Measurements from ENCODE around the gene FIBCD1. TPM values are rescaled to one million over a fixed set of nuclear protein-coding genes. Genes with fewer than 3 reads are reported as not detected.

The FIBCD1 gene
- total RNA-seq, 1 donor from 2014 or later, result 0.66 TPM

DNA sequence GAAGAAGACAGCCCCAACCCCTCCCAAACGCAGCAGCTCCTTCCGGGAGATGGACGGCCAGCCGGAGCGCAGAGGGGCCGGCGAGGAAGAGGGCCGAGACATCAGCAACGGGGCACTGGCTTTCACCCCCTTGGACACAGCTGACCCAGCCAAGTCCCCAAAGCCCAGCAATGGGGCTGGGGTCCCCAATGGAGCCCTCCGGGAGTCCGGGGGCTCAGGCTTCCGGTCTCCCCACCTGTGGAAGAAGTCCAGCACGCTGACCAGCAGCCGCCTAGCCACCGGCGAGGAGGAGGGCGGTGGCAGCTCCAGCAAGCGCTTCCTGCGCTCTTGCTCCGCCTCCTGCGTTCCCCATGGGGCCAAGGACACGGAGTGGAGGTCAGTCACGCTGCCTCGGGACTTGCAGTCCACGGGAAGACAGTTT lies 54.9 kb downstream of the FIBCD1 start:
- H3K9me3 ChIP-seq (ENCODE audit: insufficient read depth, low read depth, low read length), result no peaks in the 10 kb centered on the region
- DNase-seq (ENCODE audit: low read depth) (no peak), FAIRE-seq (no peak)
- TF ChIP-seq, protein P1, sequence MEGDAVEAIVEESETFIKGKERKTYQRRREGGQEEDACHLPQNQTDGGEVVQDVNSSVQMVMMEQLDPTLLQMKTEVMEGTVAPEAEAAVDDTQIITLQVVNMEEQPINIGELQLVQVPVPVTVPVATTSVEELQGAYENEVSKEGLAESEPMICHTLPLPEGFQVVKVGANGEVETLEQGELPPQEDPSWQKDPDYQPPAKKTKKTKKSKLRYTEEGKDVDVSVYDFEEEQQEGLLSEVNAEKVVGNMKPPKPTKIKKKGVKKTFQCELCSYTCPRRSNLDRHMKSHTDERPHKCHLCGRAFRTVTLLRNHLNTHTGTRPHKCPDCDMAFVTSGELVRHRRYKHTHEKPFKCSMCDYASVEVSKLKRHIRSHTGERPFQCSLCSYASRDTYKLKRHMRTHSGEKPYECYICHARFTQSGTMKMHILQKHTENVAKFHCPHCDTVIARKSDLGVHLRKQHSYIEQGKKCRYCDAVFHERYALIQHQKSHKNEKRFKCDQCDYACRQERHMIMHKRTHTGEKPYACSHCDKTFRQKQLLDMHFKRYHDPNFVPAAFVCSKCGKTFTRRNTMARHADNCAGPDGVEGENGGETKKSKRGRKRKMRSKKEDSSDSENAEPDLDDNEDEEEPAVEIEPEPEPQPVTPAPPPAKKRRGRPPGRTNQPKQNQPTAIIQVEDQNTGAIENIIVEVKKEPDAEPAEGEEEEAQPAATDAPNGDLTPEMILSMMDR (IDR thresholded peaks at IDR 0.05; ENCODE audit: insufficient read depth, low read depth, low read length), result no peak
- TF ChIP-seq EZH2 (IDR thresholded peaks at IDR 0.05; ENCODE audit: insufficient read depth, low read length), result no peak
- H3K4me2 ChIP-seq (ENCODE audit: low read length), result no peak overlapping the region
- Mint-ChIP-seq H3K27me3 (ENCODE audit: low read depth, unreplicated experiment) (no peaks in the 10 kb centered on the region), H3K36me3 (ENCODE audit: low read depth, unreplicated experiment) (peaks cover 23% of the 10 kb centered on the region), H3K27ac (ENCODE audit: unreplicated experiment) (no peak overlapping the region), H3K9me3 (ENCODE audit: unreplicated experiment) (no peaks in the 10 kb centered on the region), H3K4me3 (ENCODE audit: unreplicated experiment) (no peak overlapping the region), H3K4me1 (ENCODE audit: low read depth, unreplicated experiment) (peaks cover 7% of the 10 kb centered on the region)
- peaks cover 95% of the 10 kb centered on the region for H4K20me1 ChIP-seq (ENCODE audit: insufficient read depth, low read length)
- H3K4me1 ChIP-seq (ENCODE audit: insufficient read depth, low read length), result no peaks in the 10 kb centered on the region
- no peak overlapping the region for H3K9ac ChIP-seq (ENCODE audit: low read length)
- H3K27ac ChIP-seq (ENCODE audit: low read depth, low read length), result no peak overlapping the region
- peaks cover 52% of the 10 kb centered on the region for H3K79me2 ChIP-seq (ENCODE audit: insufficient read depth, low read length)
- H3K36me3 ChIP-seq (ENCODE audit: insufficient read depth, low read length), result peaks cover 65% of the 10 kb centered on the region
- H2AFZ ChIP-seq (ENCODE audit: low read depth, low read length), result no peak overlapping the region
- no peak overlapping the region for H3K4me3 ChIP-seq (ENCODE audit: insufficient read depth, low read depth, low read length)
- H3K27me3 ChIP-seq (ENCODE audit: insufficient read depth, low read length), result no peaks in the 10 kb centered on the region

GRCh38 chr9:130883479-130883878 lies 55.6 kb downstream of the FIBCD1 start:
- no peaks in the 10 kb centered on the region for H3K9me3 ChIP-seq (ENCODE audit: insufficient read depth, low read depth, low read length)
- H3K4me2 ChIP-seq (ENCODE audit: low read length), result no peak overlapping the region
- Mint-ChIP-seq H3K36me3 (ENCODE audit: low read depth, unreplicated experiment) (peaks cover 23% of the 10 kb centered on the region), H3K4me1 (ENCODE audit: low read depth, unreplicated experiment) (peaks cover 7% of the 10 kb centered on the region), H3K27ac (ENCODE audit: unreplicated experiment) (peak overlapping the region; percentile 26), H3K9me3 (ENCODE audit: unreplicated experiment) (no peaks in the 10 kb centered on the region), H3K4me3 (ENCODE audit: unreplicated experiment) (no peak overlapping the region), H3K27me3 (ENCODE audit: low read depth, unreplicated experiment) (no peaks in the 10 kb centered on the region)
- H3K79me2 ChIP-seq (ENCODE audit: insufficient read depth, low read length), result peaks cover 50% of the 10 kb centered on the region
- peaks cover 66% of the 10 kb centered on the region for H3K36me3 ChIP-seq (ENCODE audit: insufficient read depth, low read length)
- H3K27ac ChIP-seq (ENCODE audit: low read depth, low read length), result no peak overlapping the region
- no peak overlapping the region for H3K9ac ChIP-seq (ENCODE audit: low read length)
- DNase-seq (ENCODE audit: low read depth) (no peak), FAIRE-seq (no peak)
- H3K4me1 ChIP-seq (ENCODE audit: insufficient read depth, low read length), result no peaks in the 10 kb centered on the region
- no peak overlapping the region for H2AFZ ChIP-seq (ENCODE audit: low read depth, low read length)
- H3K4me3 ChIP-seq (ENCODE audit: insufficient read depth, low read depth, low read length), result no peak overlapping the region
- TF ChIP-seq EZH2 (IDR thresholded peaks at IDR 0.05; ENCODE audit: insufficient read depth, low read length), result no peak
- TF ChIP-seq, protein P1 (IDR thresholded peaks at IDR 0.05; ENCODE audit: insufficient read depth, low read depth, low read length), result no peak
- no peaks in the 10 kb centered on the region for H3K27me3 ChIP-seq (ENCODE audit: insufficient read depth, low read length)
- peaks cover 92% of the 10 kb centered on the region for H4K20me1 ChIP-seq (ENCODE audit: insufficient read depth, low read length)

- Histone ChIP-seq H3K4me1 (ENCODE audit: insufficient read depth, low read length) (no peaks in the 10 kb centered on the region), H3K27me3 (ENCODE audit: insufficient read depth, low read length) (no peaks in the 10 kb centered on the region), H3K9ac (ENCODE audit: low read length) (no peak overlapping the region), H3K4me2 (ENCODE audit: low read length) (no peak overlapping the region), H3K79me2 (ENCODE audit: insufficient read depth, low read length) (peaks cover 47% of the 10 kb centered on the region), H3K36me3 (ENCODE audit: insufficient read depth, low read length) (peaks cover 71% of the 10 kb centered on the region), H3K9me3 (ENCODE audit: insufficient read depth, low read depth, low read length) (no peaks in the 10 kb centered on the region), H4K20me1 (ENCODE audit: insufficient read depth, low read length) (peaks cover 90% of the 10 kb centered on the region), H3K27ac (ENCODE audit: low read depth, low read length) (no peak overlapping the region), H2AFZ (ENCODE audit: low read depth, low read length) (no peak overlapping the region), H3K4me3 (ENCODE audit: insufficient read depth, low read depth, low read length) (no peak overlapping the region)
- peaks cover 7% of the 10 kb centered on the region for H3K4me1 Mint-ChIP-seq (ENCODE audit: low read depth, unreplicated experiment)
- no peak overlapping the region for H3K27ac Mint-ChIP-seq (ENCODE audit: unreplicated experiment)
- TF ChIP-seq, protein P1 (IDR thresholded peaks at IDR 0.05; ENCODE audit: insufficient read depth, low read depth, low read length), result no peak
- no peak for TF ChIP-seq EZH2 (IDR thresholded peaks at IDR 0.05; ENCODE audit: insufficient read depth, low read length)
- DNase-seq (ENCODE audit: low read depth) (no peak), FAIRE-seq (no peak)
- H3K4me3 Mint-ChIP-seq (ENCODE audit: unreplicated experiment), result no peak overlapping the region
- peaks cover 23% of the 10 kb centered on the region for H3K36me3 Mint-ChIP-seq (ENCODE audit: low read depth, unreplicated experiment)
- H3K9me3 Mint-ChIP-seq (ENCODE audit: unreplicated experiment), result no peaks in the 10 kb centered on the region
- H3K27me3 Mint-ChIP-seq (ENCODE audit: low read depth, unreplicated experiment), result no peaks in the 10 kb centered on the region
These were observed 56.3 kb downstream of the FIBCD1 start for GRCh38 chr9:130882696-130883225.

Measured in astrocyte (in vitro differentiated cells and primary cell).